Astrocyte (in vitro differentiated cells and primary cell): Measurements from ENCODE around the gene YPEL1.

Experiments
- EZH2 ChIP-seq: IDR thresholded peaks from 2 replicates; pipeline ENCODE4 v1.6.1; 2012; ENCODE audit warnings: mild to moderate bottlenecking, low read length, inconsistent platforms; ENCODE audit not compliant: insufficient read depth
- TF ChIP-seq, protein P1 (sequence below): IDR thresholded peaks from 2 replicates; pipeline ENCODE4 v1.5.1; 2011; ENCODE audit warnings: low read depth, mild to moderate bottlenecking, inconsistent platforms, low read length, moderate library complexity; ENCODE audit not compliant: insufficient read depth

DNA sequence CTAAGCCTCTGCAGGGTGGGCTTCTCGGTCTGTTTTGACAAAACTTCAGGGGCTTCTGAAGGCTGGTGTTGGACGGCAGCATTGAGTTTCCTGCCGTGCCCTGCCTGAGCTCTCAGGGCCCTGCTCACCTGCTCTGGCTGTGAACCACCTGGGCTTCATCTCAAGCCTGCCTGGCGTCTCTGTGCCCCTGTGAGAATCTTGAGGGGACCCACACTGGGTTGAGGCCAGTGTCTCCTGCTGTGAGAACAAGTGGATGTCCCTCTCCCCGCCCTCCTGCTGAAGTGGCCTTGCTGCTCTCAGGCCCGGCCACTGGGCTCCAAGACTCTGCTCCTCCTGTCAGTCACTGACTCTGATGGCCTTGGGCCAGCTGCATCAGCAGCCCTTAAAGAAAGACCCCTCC, 39.5 kb downstream of the YPEL1 start:
- TF ChIP-seq, protein P1, sequence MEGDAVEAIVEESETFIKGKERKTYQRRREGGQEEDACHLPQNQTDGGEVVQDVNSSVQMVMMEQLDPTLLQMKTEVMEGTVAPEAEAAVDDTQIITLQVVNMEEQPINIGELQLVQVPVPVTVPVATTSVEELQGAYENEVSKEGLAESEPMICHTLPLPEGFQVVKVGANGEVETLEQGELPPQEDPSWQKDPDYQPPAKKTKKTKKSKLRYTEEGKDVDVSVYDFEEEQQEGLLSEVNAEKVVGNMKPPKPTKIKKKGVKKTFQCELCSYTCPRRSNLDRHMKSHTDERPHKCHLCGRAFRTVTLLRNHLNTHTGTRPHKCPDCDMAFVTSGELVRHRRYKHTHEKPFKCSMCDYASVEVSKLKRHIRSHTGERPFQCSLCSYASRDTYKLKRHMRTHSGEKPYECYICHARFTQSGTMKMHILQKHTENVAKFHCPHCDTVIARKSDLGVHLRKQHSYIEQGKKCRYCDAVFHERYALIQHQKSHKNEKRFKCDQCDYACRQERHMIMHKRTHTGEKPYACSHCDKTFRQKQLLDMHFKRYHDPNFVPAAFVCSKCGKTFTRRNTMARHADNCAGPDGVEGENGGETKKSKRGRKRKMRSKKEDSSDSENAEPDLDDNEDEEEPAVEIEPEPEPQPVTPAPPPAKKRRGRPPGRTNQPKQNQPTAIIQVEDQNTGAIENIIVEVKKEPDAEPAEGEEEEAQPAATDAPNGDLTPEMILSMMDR, result no peak
- no peak for TF ChIP-seq EZH2
